ENCODE data around the gene HTRA3. TPM values are rescaled to one million over a fixed set of nuclear protein-coding genes. Genes with fewer than 3 reads are reported as not detected.

Gene HTRA3
- total RNA-seq, result 2.3 and 6.3 TPM in 2 replicates

DNA sequence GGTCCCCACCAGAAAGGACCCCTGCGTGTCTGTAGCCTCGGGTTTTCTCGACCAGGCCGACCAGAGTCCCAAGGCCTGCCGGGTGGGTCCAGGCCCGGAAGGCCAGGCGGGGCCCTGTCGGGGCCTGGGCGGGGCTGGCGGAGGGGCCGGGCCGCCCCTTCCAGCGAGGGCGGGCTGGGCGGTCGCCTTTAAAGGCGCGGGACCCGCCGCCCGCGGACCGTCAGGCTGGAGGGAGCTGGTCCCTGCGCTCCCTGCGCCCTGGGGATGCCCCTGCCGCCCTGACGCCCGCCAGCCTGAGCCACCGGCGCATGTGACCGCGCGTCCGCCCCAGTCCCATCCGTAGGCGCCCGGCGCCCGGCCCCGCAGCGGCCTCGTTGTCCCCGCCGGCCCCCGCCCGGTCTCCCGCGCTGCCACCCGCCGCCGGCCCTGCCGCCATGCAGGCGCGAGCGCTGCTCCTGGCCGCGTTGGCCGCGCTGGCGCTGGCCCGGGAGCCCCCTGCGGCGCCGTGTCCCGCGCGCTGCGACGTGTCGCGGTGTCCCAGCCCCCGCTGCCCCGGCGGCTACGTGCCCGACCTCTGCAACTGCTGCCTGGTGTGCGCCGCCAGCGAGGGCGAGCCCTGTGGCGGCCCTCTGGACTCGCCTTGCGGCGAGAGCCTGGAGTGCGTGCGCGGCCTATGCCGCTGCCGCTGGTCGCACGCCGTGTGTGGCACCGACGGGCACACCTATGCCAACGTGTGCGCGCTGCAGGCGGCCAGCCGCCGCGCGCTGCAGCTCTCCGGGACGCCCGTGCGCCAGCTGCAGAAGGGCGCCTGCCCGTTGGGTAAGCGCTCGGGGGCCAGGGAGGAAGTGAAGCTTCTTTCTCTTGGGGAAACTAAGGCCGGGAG lies at the start of gene HTRA3:
TSS of gene HTRA3 (plus strand) at position 220 of the 883 bp plus-strand sequence. CDS start at position 435, 215 bp downstream.

Other genes starting within 250 kb of the HTRA3 start
- 2.8 and 3.4 TPM in 2 replicates for gene ABLIM2, start 110.9 kb upstream of the HTRA3 start, total RNA-seq
- gene SH3TC1, start 70.5 kb upstream of the HTRA3 start, total RNA-seq, result 83.9 and 89.1 TPM in 2 replicates
- 23.1 and 25.0 TPM in 2 replicates for gene ACOX3, start 171.0 kb downstream of the HTRA3 start, total RNA-seq
- gene TRMT44, start 171.0 kb downstream of the HTRA3 start, total RNA-seq, result 9.0 and 17.9 TPM in 2 replicates

All from mammary microvascular endothelial cell (primary cell).